HEK293 (cell line): ENCODE measurements around the gene SMIM30.

ENCODE experiments used
- CTCF ChIA-PET: fragments of 350-600 bp; formaldehyde crosslinking; extraction: SDS; loops from one replicate; lab custom pipeline; 2021; ENCODE audit warnings: antibody characterized with exemption; lab: Yijun Ruan, JAX
- POLR2A ChIA-PET: fragments of 300-600 bp; formaldehyde crosslinking; extraction: SDS; loops from one replicate; lab custom pipeline; 2020; ENCODE audit warnings: antibody characterized with exemption, inconsistent platforms; lab: Yijun Ruan, JAX
- H3K27ac ChIP-seq: fragments of 200-500 bp; sonication (Bioruptor generic); 2 replicates; pipeline ENCODE4 v1.5.1; 2014; ENCODE audit warnings: low read depth, low read length, control low read depth, inconsistent platforms; ENCODE audit errors: extremely low read depth
- H3K36me3 ChIP-seq, 2 experiments: fragments of 200-500 bp in 1 of 2; sonication (Bioruptor generic) in 1 of 2; 1 replicate in 1 of 2; 2 replicates in 1 of 2; pipeline ENCODE4 v1.5.1; 2014 to 2017; ENCODE audit warnings: inconsistent platforms in 2 of 2, low read length in 2 of 2; ENCODE audit not compliant: control insufficient read depth in 2 of 2, insufficient read depth in 1 of 2
- H3K4me1 ChIP-seq: fragments of 200-500 bp; sonication (Bioruptor generic); 2 replicates; pipeline ENCODE4 v1.5.1; 2014; ENCODE audit warnings: mild to moderate bottlenecking, low read length, inconsistent platforms; ENCODE audit not compliant: control insufficient read depth, insufficient read depth
- H3K4me3 ChIP-seq: 2 replicates; pipeline ENCODE4 v1.5.1; 2011; ENCODE audit warnings: low read depth, mild to moderate bottlenecking, control low read depth, low read length, moderate library complexity
- H3K9me3 ChIP-seq: fragments of 200-500 bp; sonication (Bioruptor generic); 2 replicates; pipeline ENCODE4 v1.5.1; 2014; ENCODE audit warnings: low read depth, low read length, inconsistent platforms; ENCODE audit not compliant: control insufficient read depth, insufficient read depth
- HOXA7 ChIP-seq: sonication (generic); formaldehyde crosslinking; IDR thresholded peaks from 2 replicates; pipeline ENCODE4 v1.8.1; 2022; ENCODE audit warnings: missing genetic modification reagents, borderline replicate concordance
- HOXC10 ChIP-seq: sonication (generic); formaldehyde crosslinking; IDR thresholded peaks from 2 replicates; pipeline ENCODE4 v1.8.1; 2023; ENCODE audit warnings: mild to moderate bottlenecking, missing genetic modification reagents
- SP3 ChIP-seq: fragments of 450-650 bp; formaldehyde crosslinking; IDR thresholded peaks from 2 replicates; pipeline ENCODE4 v1.5.1; 2016; ENCODE audit warnings: missing biosample characterization, missing genetic modification characterization
- ZBTB8A ChIP-seq: fragments of 450-650 bp; formaldehyde crosslinking; IDR thresholded peaks from 2 replicates; pipeline ENCODE4 v1.5.1; 2016; ENCODE audit warnings: missing biosample characterization, missing genetic modification characterization
- ZNF10 ChIP-seq: fragments of 450-650 bp; formaldehyde crosslinking; IDR thresholded peaks from 2 replicates; pipeline ENCODE4 v1.5.1; 2017; ENCODE audit warnings: missing biosample characterization, missing genetic modification characterization
- ZNF239 ChIP-seq: fragments of 450-650 bp; formaldehyde crosslinking; IDR thresholded peaks from 2 replicates; pipeline ENCODE4 v1.5.1; 2016; ENCODE audit warnings: missing biosample characterization, missing genetic modification characterization
- ZNF292 ChIP-seq: fragments of 450-650 bp; formaldehyde crosslinking; IDR thresholded peaks from 2 replicates; pipeline ENCODE4 v1.5.1; 2016; ENCODE audit warnings: low read depth, missing biosample characterization, missing genetic modification characterization, borderline replicate concordance
- ZNF621 ChIP-seq: fragments of 450-650 bp; formaldehyde crosslinking; IDR thresholded peaks from 2 replicates; pipeline ENCODE4 v1.5.1; 2017; ENCODE audit warnings: missing biosample characterization, missing genetic modification characterization
- ZNF76 ChIP-seq: fragments of 450-650 bp; formaldehyde crosslinking; IDR thresholded peaks from 2 replicates; pipeline ENCODE4; 2016; ENCODE audit warnings: low read depth, missing biosample characterization, missing genetic modification characterization, borderline replicate concordance
- ZNF776 ChIP-seq: fragments of 450-650 bp; formaldehyde crosslinking; IDR thresholded peaks from 2 replicates; pipeline ENCODE4 v1.5.0; 2017; ENCODE audit warnings: missing biosample characterization, missing genetic modification characterization, borderline replicate concordance
- ZSCAN23 ChIP-seq: fragments of 450-650 bp; formaldehyde crosslinking; IDR thresholded peaks from 2 replicates; pipeline ENCODE4 v1.5.1; 2016; ENCODE audit warnings: missing biosample characterization, missing genetic modification characterization
- TF ChIP-seq, protein P1 (sequence below): fragments of 450-650 bp; formaldehyde crosslinking; IDR thresholded peaks from 2 replicates; pipeline ENCODE4 v1.5.1; 2017; ENCODE audit warnings: missing biosample characterization, missing genetic modification characterization
- TF ChIP-seq, protein P2 (sequence below): fragments of 450-650 bp; formaldehyde crosslinking; IDR thresholded peaks from 2 replicates; pipeline ENCODE4 v1.5.1; 2016; ENCODE audit warnings: missing biosample characterization, missing genetic modification characterization
- TF ChIP-seq, protein P3 (sequence below): fragments of 450-650 bp; formaldehyde crosslinking; IDR thresholded peaks from 2 replicates; pipeline ENCODE4 v1.5.1; 2017; ENCODE audit warnings: missing biosample characterization, missing genetic modification characterization
- TF ChIP-seq, protein P4 (sequence below): fragments of 450-650 bp; formaldehyde crosslinking; IDR thresholded peaks from 2 replicates; pipeline ENCODE4 v1.5.1; 2016; ENCODE audit warnings: missing biosample characterization, missing genetic modification characterization
- TF ChIP-seq, protein P5 (sequence below): fragments of 450-650 bp; formaldehyde crosslinking; conservative IDR thresholded peaks from 2 replicates; pipeline ENCODE4 v1.5.1; 2016; ENCODE audit warnings: low read depth, missing biosample characterization, missing genetic modification characterization

Gene SMIM30

DNA sequence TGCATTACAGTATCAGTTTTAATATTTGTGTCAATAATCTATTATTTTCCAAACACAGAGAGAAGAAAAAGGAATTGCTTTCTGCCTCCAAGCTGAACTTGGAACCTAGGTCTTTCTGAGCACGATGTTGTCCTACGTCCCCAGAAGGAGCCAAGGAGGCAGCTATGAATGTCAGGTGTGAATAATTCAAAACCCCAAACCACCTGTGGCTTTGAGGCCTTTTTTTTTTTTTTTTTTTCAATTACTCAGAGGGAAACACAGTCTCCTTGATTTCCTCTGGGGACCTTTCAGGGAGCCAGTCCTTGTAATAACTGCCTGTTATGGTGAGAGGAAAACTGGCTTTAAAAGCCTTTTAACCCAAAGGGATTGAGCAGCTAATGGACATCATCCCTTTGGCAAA lies 40.0 kb downstream of the SMIM30 start (continued):
- TF ChIP-seq, protein P1, sequence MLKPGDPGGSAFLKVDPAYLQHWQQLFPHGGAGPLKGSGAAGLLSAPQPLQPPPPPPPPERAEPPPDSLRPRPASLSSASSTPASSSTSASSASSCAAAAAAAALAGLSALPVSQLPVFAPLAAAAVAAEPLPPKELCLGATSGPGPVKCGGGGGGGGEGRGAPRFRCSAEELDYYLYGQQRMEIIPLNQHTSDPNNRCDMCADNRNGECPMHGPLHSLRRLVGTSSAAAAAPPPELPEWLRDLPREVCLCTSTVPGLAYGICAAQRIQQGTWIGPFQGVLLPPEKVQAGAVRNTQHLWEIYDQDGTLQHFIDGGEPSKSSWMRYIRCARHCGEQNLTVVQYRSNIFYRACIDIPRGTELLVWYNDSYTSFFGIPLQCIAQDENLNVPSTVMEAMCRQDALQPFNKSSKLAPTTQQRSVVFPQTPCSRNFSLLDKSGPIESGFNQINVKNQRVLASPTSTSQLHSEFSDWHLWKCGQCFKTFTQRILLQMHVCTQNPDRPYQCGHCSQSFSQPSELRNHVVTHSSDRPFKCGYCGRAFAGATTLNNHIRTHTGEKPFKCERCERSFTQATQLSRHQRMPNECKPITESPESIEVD (tag by site-specific recombination): peak; percentile 15; the same call in 1 of the 2 replicates
- TF ChIP-seq ZNF776 (tag by site-specific recombination): no peak
- TF ChIP-seq, protein P2, sequence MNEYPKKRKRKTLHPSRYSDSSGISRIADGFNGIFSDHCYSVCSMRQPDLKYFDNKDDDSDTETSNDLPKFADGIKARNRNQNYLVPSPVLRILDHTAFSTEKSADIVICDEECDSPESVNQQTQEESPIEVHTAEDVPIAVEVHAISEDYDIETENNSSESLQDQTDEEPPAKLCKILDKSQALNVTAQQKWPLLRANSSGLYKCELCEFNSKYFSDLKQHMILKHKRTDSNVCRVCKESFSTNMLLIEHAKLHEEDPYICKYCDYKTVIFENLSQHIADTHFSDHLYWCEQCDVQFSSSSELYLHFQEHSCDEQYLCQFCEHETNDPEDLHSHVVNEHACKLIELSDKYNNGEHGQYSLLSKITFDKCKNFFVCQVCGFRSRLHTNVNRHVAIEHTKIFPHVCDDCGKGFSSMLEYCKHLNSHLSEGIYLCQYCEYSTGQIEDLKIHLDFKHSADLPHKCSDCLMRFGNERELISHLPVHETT (tag by site-specific recombination): no peak

DNA sequence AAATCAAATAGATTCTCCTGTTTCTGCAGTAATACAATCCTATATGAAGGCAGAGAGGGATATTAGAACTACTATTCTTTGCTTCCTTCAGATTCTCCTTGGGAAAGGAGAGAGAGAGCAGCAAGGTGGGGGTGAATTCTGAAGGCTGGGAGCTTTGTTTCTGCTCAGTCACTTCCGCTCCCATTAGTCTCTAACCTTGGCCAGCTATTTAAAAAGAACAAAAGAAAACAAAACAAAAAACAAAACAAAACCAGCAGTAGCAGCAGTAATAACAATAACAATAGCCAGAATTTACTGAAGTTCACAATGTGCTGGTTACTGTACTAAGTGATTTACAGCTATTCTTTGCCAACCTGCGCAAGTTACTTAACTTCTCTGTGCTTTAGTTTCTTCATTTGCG lies 41.7 kb downstream of the SMIM30 start:
- Histone ChIP-seq H3K4me1 (no peaks in the 10 kb centered on the region), H3K9me3 (no peaks in the 10 kb centered on the region), H3K36me3 (no peaks in the 10 kb centered on the region), H3K4me3 (no peak overlapping the region), H3K27ac (no peak overlapping the region)
- CTCF ChIA-PET: no interaction called here
- no peak for TF ChIP-seq ZBTB8A
- no peak for TF ChIP-seq ZNF10 (tag by site-specific recombination)
- TF ChIP-seq ZNF239 (tag by site-specific recombination): no peak
- TF ChIP-seq, protein P3, sequence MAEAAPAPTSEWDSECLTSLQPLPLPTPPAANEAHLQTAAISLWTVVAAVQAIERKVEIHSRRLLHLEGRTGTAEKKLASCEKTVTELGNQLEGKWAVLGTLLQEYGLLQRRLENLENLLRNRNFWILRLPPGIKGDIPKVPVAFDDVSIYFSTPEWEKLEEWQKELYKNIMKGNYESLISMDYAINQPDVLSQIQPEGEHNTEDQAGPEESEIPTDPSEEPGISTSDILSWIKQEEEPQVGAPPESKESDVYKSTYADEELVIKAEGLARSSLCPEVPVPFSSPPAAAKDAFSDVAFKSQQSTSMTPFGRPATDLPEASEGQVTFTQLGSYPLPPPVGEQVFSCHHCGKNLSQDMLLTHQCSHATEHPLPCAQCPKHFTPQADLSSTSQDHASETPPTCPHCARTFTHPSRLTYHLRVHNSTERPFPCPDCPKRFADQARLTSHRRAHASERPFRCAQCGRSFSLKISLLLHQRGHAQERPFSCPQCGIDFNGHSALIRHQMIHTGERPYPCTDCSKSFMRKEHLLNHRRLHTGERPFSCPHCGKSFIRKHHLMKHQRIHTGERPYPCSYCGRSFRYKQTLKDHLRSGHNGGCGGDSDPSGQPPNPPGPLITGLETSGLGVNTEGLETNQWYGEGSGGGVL (tag by site-specific recombination): no peak
- no peak for TF ChIP-seq SP3 (tag by site-specific recombination)
- no peak for TF ChIP-seq ZNF292 (tag by site-specific recombination)
- no peak for TF ChIP-seq ZNF621 (tag by site-specific recombination)
- TF ChIP-seq HOXC10 (CRISPR knock-in tag): no peak
- TF ChIP-seq ZSCAN23 (tag by site-specific recombination): no peak
- TF ChIP-seq, protein P4, sequence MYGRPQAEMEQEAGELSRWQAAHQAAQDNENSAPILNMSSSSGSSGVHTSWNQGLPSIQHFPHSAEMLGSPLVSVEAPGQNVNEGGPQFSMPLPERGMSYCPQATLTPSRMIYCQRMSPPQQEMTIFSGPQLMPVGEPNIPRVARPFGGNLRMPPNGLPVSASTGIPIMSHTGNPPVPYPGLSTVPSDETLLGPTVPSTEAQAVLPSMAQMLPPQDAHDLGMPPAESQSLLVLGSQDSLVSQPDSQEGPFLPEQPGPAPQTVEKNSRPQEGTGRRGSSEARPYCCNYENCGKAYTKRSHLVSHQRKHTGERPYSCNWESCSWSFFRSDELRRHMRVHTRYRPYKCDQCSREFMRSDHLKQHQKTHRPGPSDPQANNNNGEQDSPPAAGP (tag by site-specific recombination): no peak
- TF ChIP-seq, protein P5, sequence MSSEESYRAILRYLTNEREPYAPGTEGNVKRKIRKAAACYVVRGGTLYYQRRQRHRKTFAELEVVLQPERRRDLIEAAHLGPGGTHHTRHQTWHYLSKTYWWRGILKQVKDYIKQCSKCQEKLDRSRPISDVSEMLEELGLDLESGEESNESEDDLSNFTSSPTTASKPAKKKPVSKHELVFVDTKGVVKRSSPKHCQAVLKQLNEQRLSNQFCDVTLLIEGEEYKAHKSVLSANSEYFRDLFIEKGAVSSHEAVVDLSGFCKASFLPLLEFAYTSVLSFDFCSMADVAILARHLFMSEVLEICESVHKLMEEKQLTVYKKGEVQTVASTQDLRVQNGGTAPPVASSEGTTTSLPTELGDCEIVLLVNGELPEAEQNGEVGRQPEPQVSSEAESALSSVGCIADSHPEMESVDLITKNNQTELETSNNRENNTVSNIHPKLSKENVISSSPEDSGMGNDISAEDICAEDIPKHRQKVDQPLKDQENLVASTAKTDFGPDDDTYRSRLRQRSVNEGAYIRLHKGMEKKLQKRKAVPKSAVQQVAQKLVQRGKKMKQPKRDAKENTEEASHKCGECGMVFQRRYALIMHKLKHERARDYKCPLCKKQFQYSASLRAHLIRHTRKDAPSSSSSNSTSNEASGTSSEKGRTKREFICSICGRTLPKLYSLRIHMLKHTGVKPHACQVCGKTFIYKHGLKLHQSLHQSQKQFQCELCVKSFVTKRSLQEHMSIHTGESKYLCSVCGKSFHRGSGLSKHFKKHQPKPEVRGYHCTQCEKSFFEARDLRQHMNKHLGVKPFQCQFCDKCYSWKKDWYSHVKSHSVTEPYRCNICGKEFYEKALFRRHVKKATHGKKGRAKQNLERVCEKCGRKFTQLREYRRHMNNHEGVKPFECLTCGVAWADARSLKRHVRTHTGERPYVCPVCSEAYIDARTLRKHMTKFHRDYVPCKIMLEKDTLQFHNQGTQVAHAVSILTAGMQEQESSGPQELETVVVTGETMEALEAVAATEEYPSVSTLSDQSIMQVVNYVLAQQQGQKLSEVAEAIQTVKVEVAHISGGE (tag by site-specific recombination): no peak
- TF ChIP-seq HOXA7 (CRISPR knock-in tag): no peak
- no peak for TF ChIP-seq ZNF76
- POLR2A ChIA-PET: no interaction called here
